ENCODE data around the gene S100PBP.

S100PBP gene

GRCh38 chr1:32865639-32866405 lies 48.4 kb downstream of the S100PBP start:
- H3K4me1 Mint-ChIP-seq, result peaks cover 6% of the 10 kb centered on the region
- ATAC-seq (ENCODE audit: low read depth) (no peak), DNase-seq (ENCODE audit: low spot score in 2 of 2) (no peak)
- H3K27ac Mint-ChIP-seq, result peak overlapping the region; percentile 3
- H3K9me3 Mint-ChIP-seq, result no peaks in the 10 kb centered on the region
- H3K36me3 Mint-ChIP-seq, result peaks cover 31% of the 10 kb centered on the region
- H3K4me3 Mint-ChIP-seq, result no peak overlapping the region
- H3K27me3 Mint-ChIP-seq, result peaks cover 14% of the 10 kb centered on the region

GRCh38 chr1:32867151-32867550 lies 49.7 kb downstream of the S100PBP start:
- H3K4me1 Mint-ChIP-seq, result peaks cover 16% of the 10 kb centered on the region
- no peaks in the 10 kb centered on the region for H3K9me3 Mint-ChIP-seq
- H3K4me3 Mint-ChIP-seq, result no peak overlapping the region
- no peak for ATAC-seq (ENCODE audit: low read depth)
- no peak overlapping the region for H3K27ac Mint-ChIP-seq
- DNase-seq (ENCODE audit: low spot score in 2 of 2), result no peak
- H3K27me3 Mint-ChIP-seq, result peaks cover 14% of the 10 kb centered on the region
- peaks cover 25% of the 10 kb centered on the region for H3K36me3 Mint-ChIP-seq

- DNase-seq (ENCODE audit: low spot score in 2 of 2) (no peak), ATAC-seq (ENCODE audit: low read depth) (no peak)
- H3K27me3 Mint-ChIP-seq, result peaks cover 15% of the 10 kb centered on the region
- H3K9me3 Mint-ChIP-seq, result no peaks in the 10 kb centered on the region
- peaks cover 22% of the 10 kb centered on the region for H3K4me1 Mint-ChIP-seq
- peaks cover 22% of the 10 kb centered on the region for H3K36me3 Mint-ChIP-seq
- no peak overlapping the region for H3K27ac Mint-ChIP-seq
- H3K4me3 Mint-ChIP-seq, result no peak overlapping the region
Measured at GRCh38 chr1:32867671-32868070, 50.2 kb downstream of the S100PBP start.

DNA sequence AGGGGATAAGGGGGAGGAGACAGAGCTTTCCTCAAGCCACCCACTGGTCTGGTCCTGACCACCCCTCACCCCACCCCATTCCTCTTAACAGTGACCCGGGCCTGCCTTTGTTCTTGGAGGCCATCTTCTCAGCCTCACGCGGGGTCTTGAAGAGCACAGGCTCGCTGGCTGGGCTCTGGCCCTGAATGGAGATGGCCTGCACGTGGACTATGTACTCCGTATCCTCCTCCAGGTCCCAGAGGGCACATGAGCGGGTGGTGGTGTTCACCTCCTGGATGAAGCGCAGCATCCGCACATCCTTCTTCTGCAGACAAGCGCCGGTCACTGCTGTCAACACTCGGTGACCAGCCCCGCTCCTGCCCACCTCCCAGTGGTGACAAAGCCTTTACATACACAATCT lies 50.6 kb downstream of the S100PBP start:
- ATAC-seq (ENCODE audit: low read depth) (no peak), DNase-seq (ENCODE audit: low spot score in 2 of 2) (no peak)
- no peak overlapping the region for H3K4me3 Mint-ChIP-seq
- peaks cover 17% of the 10 kb centered on the region for H3K27me3 Mint-ChIP-seq
- no peaks in the 10 kb centered on the region for H3K9me3 Mint-ChIP-seq
- peaks cover 24% of the 10 kb centered on the region for H3K4me1 Mint-ChIP-seq
- no peak overlapping the region for H3K27ac Mint-ChIP-seq
- peaks cover 19% of the 10 kb centered on the region for H3K36me3 Mint-ChIP-seq

GRCh38 chr1:32868806-32869455 lies 51.5 kb downstream of the S100PBP start:
- DNase-seq (ENCODE audit: low spot score in 2 of 2) (no peak), ATAC-seq (ENCODE audit: low read depth) (no peak)
- H3K27me3 Mint-ChIP-seq, result peaks cover 17% of the 10 kb centered on the region
- H3K4me3 Mint-ChIP-seq, result peak overlapping the region; percentile 75
- no peak overlapping the region for H3K27ac Mint-ChIP-seq
- peaks cover 19% of the 10 kb centered on the region for H3K36me3 Mint-ChIP-seq
- H3K9me3 Mint-ChIP-seq, result no peaks in the 10 kb centered on the region
- peaks cover 24% of the 10 kb centered on the region for H3K4me1 Mint-ChIP-seq

DNA sequence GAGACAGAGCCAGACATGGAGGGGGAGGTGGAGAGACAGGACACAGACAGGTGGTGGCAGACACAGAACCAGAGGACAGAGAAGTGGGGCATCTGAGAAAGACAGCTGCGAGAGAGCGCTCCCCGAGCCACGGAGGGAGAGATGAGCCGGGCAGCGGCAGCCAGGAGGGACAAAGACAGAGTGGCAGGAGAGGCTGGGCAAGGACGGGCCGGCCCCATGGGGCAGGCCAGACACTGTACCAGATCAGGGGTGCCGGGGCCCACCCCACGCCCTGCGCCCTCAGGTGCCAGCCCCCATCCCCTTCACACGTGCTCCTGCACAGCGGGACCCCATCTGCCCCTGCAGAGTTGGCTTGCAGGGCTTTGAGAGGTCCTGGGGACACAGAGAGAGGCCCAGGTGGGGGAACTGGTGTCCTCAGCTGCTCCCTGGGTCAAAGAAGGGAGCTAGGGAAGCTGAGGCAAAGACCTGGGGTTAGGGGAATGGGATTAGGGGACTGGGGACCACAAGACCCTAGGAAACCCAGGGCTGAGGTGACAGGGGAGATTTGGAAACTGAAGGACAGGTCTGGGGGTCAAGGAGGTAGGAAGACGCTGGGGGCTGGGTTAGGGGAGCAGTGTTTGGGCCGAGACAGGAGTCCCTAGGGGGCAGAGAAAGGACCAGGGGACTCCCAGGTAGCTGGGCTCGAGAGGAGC lies 52.6 kb downstream of the S100PBP start:
- no peaks in the 10 kb centered on the region for H3K9me3 Mint-ChIP-seq
- H3K27ac Mint-ChIP-seq, result peak overlapping the region; percentile 64
- peaks cover 20% of the 10 kb centered on the region for H3K27me3 Mint-ChIP-seq
- no peak for ATAC-seq (ENCODE audit: low read depth)
- peak overlapping the region; percentile 75 for H3K4me3 Mint-ChIP-seq
- peaks cover 14% of the 10 kb centered on the region for H3K36me3 Mint-ChIP-seq
- DNase-seq (ENCODE audit: low spot score in 2 of 2), result peak in 1 of 2 donors; percentile 20
- H3K4me1 Mint-ChIP-seq, result peaks cover 24% of the 10 kb centered on the region

- DNase-seq (ENCODE audit: low spot score in 2 of 2), result peak in 1 of 2 donors; percentile 36
- Mint-ChIP-seq H3K36me3 (peaks cover 14% of the 10 kb centered on the region), H3K27me3 (peaks cover 26% of the 10 kb centered on the region), H3K27ac (peak within 1 kb of the TSS; percentile 64), H3K9me3 (no peaks in the 10 kb centered on the region), H3K4me3 (peak within 1 kb of the TSS; percentile 75), H3K4me1 (peaks cover 30% of the 10 kb centered on the region)
- peak; percentile 21 for ATAC-seq (ENCODE audit: low read depth)
Measured at GRCh38 chr1:32870615-32871363, 53.3 kb downstream of the S100PBP start, which contains the start of gene FNDC5. Gene FNDC5 (minus strand): TSS chr1:32870912.

DNA sequence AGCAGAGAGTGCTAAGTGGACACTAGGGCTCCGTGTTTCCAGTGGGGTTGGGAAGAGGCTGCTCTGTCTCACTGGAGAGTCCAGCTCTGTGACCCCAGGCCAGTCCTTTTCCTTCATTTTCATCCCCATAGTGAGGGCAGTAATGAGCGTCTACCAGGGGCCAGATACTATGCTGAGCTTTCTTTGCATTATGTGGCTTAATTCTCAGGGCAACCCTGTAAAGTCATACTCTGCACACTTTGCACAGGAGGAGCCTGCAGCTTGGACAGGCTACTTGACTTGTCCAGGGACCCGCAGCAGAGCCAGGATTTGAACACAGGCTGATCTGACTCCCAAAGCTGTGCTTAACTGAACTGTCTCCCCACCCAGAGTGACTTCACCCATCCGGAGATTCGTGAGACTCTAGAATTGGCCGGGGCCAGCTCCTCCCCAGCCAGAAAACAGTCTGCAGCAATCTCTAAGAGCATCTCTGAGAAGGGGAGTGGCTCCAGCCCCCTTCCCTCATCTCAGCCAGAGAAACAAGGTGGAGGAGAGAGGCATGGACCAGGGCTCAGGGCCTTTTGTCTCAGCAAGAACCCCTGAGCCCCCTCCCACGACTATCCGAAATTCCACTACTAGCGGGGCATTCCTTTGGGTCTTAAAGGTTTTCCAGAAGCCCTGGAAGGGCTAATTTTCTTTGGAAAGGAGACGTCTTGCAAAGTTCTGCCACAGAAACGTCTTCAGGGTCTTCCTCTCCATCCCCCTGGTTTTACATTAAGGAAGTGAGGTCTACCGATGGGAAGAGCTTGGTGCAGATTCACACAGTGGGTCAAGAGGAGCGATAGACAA lies 54.1 kb downstream of the S100PBP start:
- no peak overlapping the region for H3K27ac Mint-ChIP-seq
- peaks cover 28% of the 10 kb centered on the region for H3K27me3 Mint-ChIP-seq
- peak overlapping the region; percentile 74 for H3K4me3 Mint-ChIP-seq
- H3K36me3 Mint-ChIP-seq, result peaks cover 10% of the 10 kb centered on the region
- ATAC-seq (ENCODE audit: low read depth) (no peak), DNase-seq (ENCODE audit: low spot score in 2 of 2) (peak in 1 of 2 donors; percentile 19)
- H3K9me3 Mint-ChIP-seq, result no peaks in the 10 kb centered on the region
- H3K4me1 Mint-ChIP-seq, result peaks cover 32% of the 10 kb centered on the region

DNA sequence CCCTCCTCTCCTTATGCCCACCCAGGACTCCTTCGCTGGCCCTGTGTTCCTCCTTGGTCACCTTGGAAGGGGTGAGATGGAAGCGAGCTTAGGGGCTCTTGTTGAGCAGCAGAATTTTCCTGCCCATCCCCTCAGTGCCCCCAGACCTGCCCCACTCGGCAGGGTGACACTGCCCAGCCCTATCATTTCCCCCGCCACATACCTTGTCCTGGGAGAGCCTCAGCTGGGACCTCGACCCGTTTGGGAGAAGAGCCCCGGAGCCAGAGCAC lies 54.7 kb downstream of the S100PBP start:
- Mint-ChIP-seq H3K27ac (no peak overlapping the region), H3K4me1 (peaks cover 32% of the 10 kb centered on the region), H3K9me3 (no peaks in the 10 kb centered on the region), H3K36me3 (peaks cover 7% of the 10 kb centered on the region), H3K27me3 (peaks cover 28% of the 10 kb centered on the region), H3K4me3 (peak overlapping the region; percentile 74)
- ATAC-seq (ENCODE audit: low read depth) (no peak), DNase-seq (ENCODE audit: low spot score in 2 of 2) (peak in 1 of 2 donors; percentile 26)

GRCh38 chr1:32873484-32873883 lies 56.0 kb downstream of the S100PBP start:
- Mint-ChIP-seq H3K9me3 (no peaks in the 10 kb centered on the region), H3K4me3 (no peak overlapping the region), H3K4me1 (peaks cover 32% of the 10 kb centered on the region), H3K27me3 (peaks cover 35% of the 10 kb centered on the region), H3K36me3 (peaks cover 3% of the 10 kb centered on the region), H3K27ac (no peak overlapping the region)
- DNase-seq (ENCODE audit: low spot score in 2 of 2), result no peak
- ATAC-seq (ENCODE audit: low read depth), result no peak

- H3K27me3 Mint-ChIP-seq, result peaks cover 25% of the 10 kb centered on the region
- no peak overlapping the region for H3K27ac Mint-ChIP-seq
- DNase-seq (ENCODE audit: low spot score in 2 of 2), result no peak
Measured at GRCh38 chr1:32874860-32875752, 57.7 kb downstream of the S100PBP start.

GRCh38 chr1:32876341-32877210 lies 59.1 kb downstream of the S100PBP start:
- no peak overlapping the region for H3K27ac Mint-ChIP-seq
- H3K4me3 Mint-ChIP-seq, result no peak overlapping the region
- no peaks in the 10 kb centered on the region for H3K9me3 Mint-ChIP-seq
- H3K4me1 Mint-ChIP-seq, result peaks cover 21% of the 10 kb centered on the region
- peaks cover 26% of the 10 kb centered on the region for H3K27me3 Mint-ChIP-seq
- peak; percentile 47 to 53 for DNase-seq (ENCODE audit: low spot score in 2 of 2)
- H3K36me3 Mint-ChIP-seq, result no peaks in the 10 kb centered on the region
- peak; percentile 67 for ATAC-seq (ENCODE audit: low read depth)

More at GRCh38 chr1:32874860-32875752, 57.7 kb downstream of the S100PBP start:
- no peaks in the 10 kb centered on the region for H3K36me3 Mint-ChIP-seq
- peaks cover 29% of the 10 kb centered on the region for H3K4me1 Mint-ChIP-seq
- ATAC-seq (ENCODE audit: low read depth), result no peak
- H3K9me3 Mint-ChIP-seq, result no peaks in the 10 kb centered on the region
- H3K4me3 Mint-ChIP-seq, result no peak overlapping the region

Measured in memory B cell (primary cell).